Prostate gland (tissue), 2 donors: ENCODE measurements around the gene HTRA2. TPM values are rescaled to one million over a fixed set of nuclear protein-coding genes. Genes with fewer than 3 reads are reported as not detected.

Experiments used
- DNase-seq: peaks from one replicate; pipeline ENCODE4 v3.0.0-alpha.2; 2019; ENCODE audit warnings: low spot score
- H3K27ac ChIP-seq, 2 donors: fragments of 200-600 bp; sonication (generic); 2 replicates each; pipeline ENCODE4 v1.5.1; 2017 to 2019
- H3K27me3 ChIP-seq: fragments of 200-600 bp; sonication (generic); replicated peaks from 2 replicates; pipeline ENCODE4 v1.5.1; 2019; ENCODE audit not compliant: insufficient read depth
- H3K36me3 ChIP-seq, 2 donors: fragments of 200-600 bp; sonication (generic); 1 replicate in 1 of 2; 2 replicates in 1 of 2; pipeline versions ENCODE4 v1.5.1 to v1.8.1; 2017 to 2019
- H3K4me1 ChIP-seq: fragments of 200-600 bp; sonication (generic); replicated peaks from 2 replicates; pipeline ENCODE4 v1.5.1; 2019
- H3K4me3 ChIP-seq, 2 donors: fragments of 200-600 bp; sonication (generic); 2 replicates each; pipeline ENCODE4 v1.5.1; 2017 to 2019
- H3K9me3 ChIP-seq: fragments of 200-600 bp; sonication (generic); 2 replicates; pipeline ENCODE4 v1.5.1; 2017
- POLR2A ChIP-seq: fragments of 450-650 bp; IDR thresholded peaks from one replicate; pipeline ENCODE4 v1.6.1; 2016; ENCODE audit warnings: antibody characterized with exemption, mild to moderate bottlenecking
- POLR2AphosphoS5 ChIP-seq: sonication (generic); formaldehyde crosslinking; IDR thresholded peaks from one replicate; pipeline ENCODE4 v1.6.1; 2017; ENCODE audit warnings: antibody characterized with exemption
- WGBS: methylation state at CpG from one replicate; pipeline ENCODE4 v1.1.5; 2018; 5-methylcytosine and 5-hydroxymethylcytosine counted together
- intact Hi-C: fragments of 100-400 bp; cut with DNase I; formaldehyde crosslinking; loops from one replicate; pipeline ENCODE4 v1.14.2; 2022
- total RNA-seq, 2 donors: library from RNA; depleted of rRNA; stranded (reverse); fragments of >200 nt; gene quantifications; one replicate each; pipeline ENCODE4 v1.1.0, GENCODE V29; 2016
- TF ChIP-seq, protein P1 (sequence below), 4 experiments: fragments of 200-600 bp in 2 of 4; fragments of 450-650 bp in 2 of 4; sonication (generic) in 2 of 4; IDR thresholded peaks; 1 replicate in 3 of 4; 2 replicates in 1 of 4; pipeline ENCODE4 v1.5.1; 2016 to 2019; ENCODE audit warnings: antibody characterized with exemption in 4 of 4, mild to moderate bottlenecking in 2 of 4, moderate library complexity in 2 of 4

The HTRA2 gene
- total RNA-seq, 2 donors from 2014 or later = 19.1 to 37.9 TPM

DNA sequence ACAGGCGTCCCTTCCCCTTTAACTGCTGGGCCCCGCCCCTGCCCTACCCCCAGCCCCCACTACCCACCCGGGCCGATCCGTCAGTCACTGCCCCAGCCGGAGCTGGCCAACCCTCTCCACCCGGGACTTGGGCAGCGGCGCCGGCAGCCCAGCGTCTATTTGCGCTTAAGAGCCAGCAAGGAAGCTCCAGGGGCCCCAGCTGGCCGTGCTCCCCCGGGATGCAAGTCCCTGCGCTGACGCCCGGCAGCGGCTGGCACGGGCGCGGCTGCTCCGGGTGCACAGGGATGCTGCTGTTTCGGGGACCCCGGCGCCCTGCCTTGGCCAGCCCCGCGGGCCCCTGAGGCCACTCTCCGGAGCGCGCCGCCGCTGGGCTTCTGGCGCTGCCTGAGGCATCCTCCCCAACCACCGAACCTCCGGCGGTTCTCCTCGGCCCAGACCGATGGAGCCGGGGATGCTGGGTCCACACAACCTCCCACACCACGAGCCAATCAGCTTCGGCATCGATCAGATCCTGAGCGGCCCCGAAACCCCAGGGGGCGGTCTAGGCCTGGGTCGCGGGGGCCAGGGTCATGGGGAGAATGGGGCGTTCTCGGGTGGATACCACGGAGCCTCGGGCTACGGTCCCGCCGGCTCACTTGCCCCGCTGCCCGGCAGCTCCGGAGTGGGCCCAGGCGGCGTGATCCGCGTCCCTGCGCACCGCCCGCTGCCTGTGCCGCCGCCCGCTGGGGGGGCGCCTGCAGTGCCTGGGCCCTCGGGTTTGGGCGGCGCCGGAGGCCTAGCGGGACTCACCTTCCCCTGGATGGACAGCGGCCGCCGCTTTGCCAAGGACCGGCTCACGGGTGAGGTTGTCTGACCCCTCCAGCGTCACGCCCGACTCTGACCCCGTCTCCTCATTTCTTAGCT is 15.1 kb upstream of the HTRA2 start, which contains the start of gene TLX2:
TLX2 (plus strand) TSS at position 83 of the 903 bp plus-strand sequence; CDS start at position 440, 357 bp downstream.
- 4% methylated on average over 42 of the region's 82 CpGs for WGBS
- Histone ChIP-seq H3K4me1 (peaks cover 11% of the 10 kb centered on the region), H3K9me3 (no peaks in the 10 kb centered on the region), H3K27ac (no peak within 1 kb of the TSS), H3K36me3 (no peaks in the 10 kb centered on the region), H3K4me3 (no peak within 1 kb of the TSS), H3K27me3 (peaks cover 44% of the 10 kb centered on the region)
- TF ChIP-seq, protein P1, sequence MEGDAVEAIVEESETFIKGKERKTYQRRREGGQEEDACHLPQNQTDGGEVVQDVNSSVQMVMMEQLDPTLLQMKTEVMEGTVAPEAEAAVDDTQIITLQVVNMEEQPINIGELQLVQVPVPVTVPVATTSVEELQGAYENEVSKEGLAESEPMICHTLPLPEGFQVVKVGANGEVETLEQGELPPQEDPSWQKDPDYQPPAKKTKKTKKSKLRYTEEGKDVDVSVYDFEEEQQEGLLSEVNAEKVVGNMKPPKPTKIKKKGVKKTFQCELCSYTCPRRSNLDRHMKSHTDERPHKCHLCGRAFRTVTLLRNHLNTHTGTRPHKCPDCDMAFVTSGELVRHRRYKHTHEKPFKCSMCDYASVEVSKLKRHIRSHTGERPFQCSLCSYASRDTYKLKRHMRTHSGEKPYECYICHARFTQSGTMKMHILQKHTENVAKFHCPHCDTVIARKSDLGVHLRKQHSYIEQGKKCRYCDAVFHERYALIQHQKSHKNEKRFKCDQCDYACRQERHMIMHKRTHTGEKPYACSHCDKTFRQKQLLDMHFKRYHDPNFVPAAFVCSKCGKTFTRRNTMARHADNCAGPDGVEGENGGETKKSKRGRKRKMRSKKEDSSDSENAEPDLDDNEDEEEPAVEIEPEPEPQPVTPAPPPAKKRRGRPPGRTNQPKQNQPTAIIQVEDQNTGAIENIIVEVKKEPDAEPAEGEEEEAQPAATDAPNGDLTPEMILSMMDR (IDR thresholded peaks at IDR 0.05) = no peak
- TF ChIP-seq POLR2AphosphoS5 (no peak), POLR2A (no peak)
- DNase-seq = no peak
- intact Hi-C loops = no loop called here

DNA sequence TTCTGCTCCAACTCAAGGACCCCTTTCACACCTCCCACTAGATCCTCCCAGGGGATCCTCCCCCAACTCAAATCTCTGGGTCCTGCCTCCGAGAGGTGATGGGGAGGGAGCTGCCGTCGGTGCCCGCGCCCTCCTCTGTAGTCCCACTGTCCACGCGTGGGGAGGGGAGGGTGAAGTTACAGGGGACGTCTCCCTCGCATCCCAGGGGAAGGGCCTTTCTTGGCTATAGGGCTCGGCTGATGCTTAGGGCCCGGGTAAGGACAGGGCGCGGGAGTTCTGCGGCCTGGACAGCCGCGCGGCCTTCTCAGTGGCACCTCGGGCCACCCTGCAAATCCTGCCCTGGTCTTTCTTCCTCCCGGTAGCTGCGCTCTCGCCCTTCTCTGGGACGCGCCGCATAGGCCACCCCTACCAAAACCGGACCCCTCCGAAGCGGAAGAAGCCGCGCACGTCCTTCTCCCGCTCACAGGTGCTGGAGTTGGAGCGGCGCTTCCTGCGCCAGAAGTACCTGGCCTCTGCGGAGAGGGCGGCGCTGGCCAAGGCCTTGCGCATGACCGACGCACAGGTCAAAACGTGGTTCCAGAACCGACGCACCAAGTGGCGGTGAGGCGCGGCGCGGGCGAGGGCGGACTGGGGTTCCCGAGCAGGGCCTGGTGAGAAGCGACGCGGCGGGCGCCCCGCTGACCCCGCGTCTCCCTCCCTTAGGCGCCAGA is 14.3 kb upstream of the HTRA2 start:
- Histone ChIP-seq H3K4me1 (peaks cover 11% of the 10 kb centered on the region), H3K27ac (no peak overlapping the region), H3K4me3 (peak overlapping the region in 1 of 2 donors; percentile 15), H3K9me3 (no peaks in the 10 kb centered on the region), H3K36me3 (no peaks in the 10 kb centered on the region), H3K27me3 (peaks cover 47% of the 10 kb centered on the region)
- intact Hi-C loops = no loop called here
- WGBS = 5% methylated on average over 49 of the region's 60 CpGs
- TF ChIP-seq POLR2A (no peak), POLR2AphosphoS5 (no peak)
- no peak for DNase-seq

DNA sequence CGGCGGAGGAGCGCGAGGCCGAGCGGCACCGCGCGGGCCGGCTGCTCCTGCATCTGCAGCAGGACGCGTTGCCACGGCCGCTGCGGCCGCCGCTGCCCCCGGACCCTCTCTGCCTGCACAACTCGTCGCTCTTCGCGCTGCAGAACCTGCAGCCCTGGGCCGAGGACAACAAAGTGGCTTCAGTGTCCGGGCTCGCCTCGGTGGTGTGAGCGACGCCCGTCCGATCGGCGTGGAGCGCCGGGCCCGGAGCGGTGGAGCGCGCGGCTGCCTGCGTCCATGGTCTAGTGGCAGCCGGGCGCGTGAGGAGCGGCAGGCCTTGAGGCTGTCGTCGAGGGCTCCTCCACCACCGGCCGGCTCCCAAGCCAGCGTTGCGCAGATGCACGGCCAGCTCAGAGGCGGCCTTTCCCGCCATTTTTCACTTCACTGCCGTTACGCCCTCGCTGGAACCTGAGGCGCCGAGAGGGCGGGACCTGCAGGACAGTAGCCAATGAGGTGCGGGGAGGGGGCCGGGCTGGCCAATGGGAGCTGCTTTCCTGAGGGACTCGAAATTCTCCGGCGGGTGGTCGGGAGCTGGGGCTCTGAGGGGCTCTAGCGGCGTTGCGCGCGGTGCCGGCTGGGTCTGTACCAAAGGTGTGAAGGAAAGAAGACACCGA is 13.6 kb upstream of the HTRA2 start:
- intact Hi-C loops = no loop called here
- TF ChIP-seq POLR2AphosphoS5 (peak; percentile 9), POLR2A (no peak)
- TF ChIP-seq, protein P1 (IDR thresholded peaks at IDR 0.05) = no peak
- Histone ChIP-seq H3K4me1 (peaks cover 11% of the 10 kb centered on the region), H3K27me3 (peaks cover 47% of the 10 kb centered on the region), H3K4me3 (peak overlapping the region in 1 of 2 donors; percentile 15), H3K9me3 (no peaks in the 10 kb centered on the region), H3K27ac (no peak overlapping the region), H3K36me3 (no peaks in the 10 kb centered on the region)
- WGBS = 3% methylated on average over 64 of the region's 72 CpGs
- no peak for DNase-seq

DNA sequence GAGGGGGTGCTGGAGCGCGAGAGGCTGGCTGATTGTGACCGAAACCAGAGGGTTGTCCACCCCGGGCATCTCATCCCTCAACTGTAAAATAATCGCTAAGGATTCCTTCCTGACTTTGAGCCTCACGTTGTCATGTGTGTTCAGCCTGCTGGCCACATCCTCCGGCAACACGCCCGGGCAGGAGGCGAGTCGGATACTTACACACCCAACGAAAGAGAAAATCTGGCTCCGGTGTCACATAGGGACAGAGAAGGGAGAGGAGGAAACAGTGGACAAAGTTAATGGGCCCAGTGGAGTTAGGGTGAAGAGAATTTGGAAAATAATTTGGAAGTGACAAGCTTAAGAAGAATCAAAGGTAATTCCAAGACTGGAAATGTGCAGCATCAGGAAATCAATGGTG is 13.1 kb upstream of the HTRA2 start:
- Histone ChIP-seq H3K4me3 (no peak overlapping the region), H3K36me3 (no peaks in the 10 kb centered on the region), H3K27me3 (peaks cover 44% of the 10 kb centered on the region), H3K27ac (no peak overlapping the region), H3K4me1 (peaks cover 11% of the 10 kb centered on the region), H3K9me3 (no peaks in the 10 kb centered on the region)
- DNase-seq = no peak
- TF ChIP-seq POLR2AphosphoS5 (no peak), POLR2A (no peak)
- TF ChIP-seq, protein P1 (IDR thresholded peaks at IDR 0.05) = no peak
- 67% methylated on average over 13 of the region's 13 CpGs for WGBS
- intact Hi-C loops = no loop called here

DNA sequence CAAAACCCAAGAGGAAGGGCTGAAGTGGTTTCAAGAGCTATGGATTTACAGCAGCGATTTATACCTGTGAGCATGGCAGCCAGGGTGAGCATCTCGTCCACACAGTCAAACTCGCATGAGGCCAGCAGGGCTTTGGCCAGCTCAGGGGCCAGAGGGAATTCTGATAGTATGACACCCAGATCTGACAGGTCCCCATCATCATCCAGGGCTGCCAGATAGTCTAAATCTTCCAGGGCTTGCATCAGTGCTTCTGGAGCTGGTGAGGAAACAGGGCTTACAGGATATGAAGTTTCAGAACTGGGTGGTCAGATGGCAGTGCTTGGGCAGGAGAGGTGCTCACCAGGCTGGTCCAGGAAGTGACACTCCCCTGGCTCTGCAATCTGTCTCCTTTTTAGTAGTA is 7.2 kb upstream of the HTRA2 start:
- no peak overlapping the region for H3K27ac ChIP-seq
- no peaks in the 10 kb centered on the region for H3K4me1 ChIP-seq
- peaks cover 0 to 4% of the 10 kb centered on the region in 2 donors for H3K36me3 ChIP-seq
- H3K4me3 ChIP-seq = no peak overlapping the region
- intact Hi-C loops = loop anchor here (10.0 kb wide), 1 partner anchor 62 kb away; no protein-coding TSS in a partner anchor
- TF ChIP-seq POLR2A (no peak), POLR2AphosphoS5 (no peak)
- TF ChIP-seq, protein P1 (IDR thresholded peaks at IDR 0.05) = no peak
- DNase-seq = no peak
- WGBS = 73% methylated on average over 3 of the region's 3 CpGs
- no peaks in the 10 kb centered on the region for H3K9me3 ChIP-seq
- peaks cover 7% of the 10 kb centered on the region for H3K27me3 ChIP-seq
